CD4-positive, alpha-beta T cell treated with Interleukin-2 at 100 ng/mL for 4 hours (primary cell): ENCODE measurements around the gene AFP.

Experiments
- DNase-seq: peaks from one replicate; pipeline ENCODE4 v3.0.0-alpha.2; 2020; ENCODE audit warnings: low spot score

AFP gene

GRCh38 chr4:73459048-73459421 lies 23.0 kb downstream of the AFP start:
- no peak for DNase-seq

- no peak for DNase-seq
These were observed 25.0 kb downstream of the AFP start for GRCh38 chr4:73460913-73461522.

GRCh38 chr4:73468170-73468569 lies 32.1 kb downstream of the AFP start:
- no peak for DNase-seq

DNA sequence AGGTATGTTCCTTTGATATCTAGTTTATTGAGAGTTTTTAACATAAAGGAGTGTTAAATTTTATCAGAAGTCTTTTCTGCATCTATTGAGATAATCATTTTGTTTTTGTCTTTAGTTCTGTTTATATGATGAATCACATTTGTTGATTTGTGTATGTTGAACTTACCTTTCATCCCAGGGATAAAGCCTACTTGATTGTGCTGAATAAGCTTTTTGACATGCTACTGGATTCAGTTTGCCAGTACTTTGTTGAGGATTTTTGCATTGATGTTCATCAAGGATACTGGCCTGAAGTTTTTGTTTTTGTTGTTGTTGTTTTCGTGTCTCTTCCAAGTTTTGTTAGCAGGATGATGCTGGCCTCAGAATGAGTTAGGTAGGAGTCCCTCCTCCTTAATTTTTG lies 34.7 kb downstream of the AFP start:
- DNase-seq, result no peak

GRCh38 chr4:73477176-73477575 lies 41.2 kb downstream of the AFP start:
- DNase-seq, result no peak

GRCh38 chr4:73479323-73479722 lies 43.3 kb downstream of the AFP start:
- no peak for DNase-seq

DNA sequence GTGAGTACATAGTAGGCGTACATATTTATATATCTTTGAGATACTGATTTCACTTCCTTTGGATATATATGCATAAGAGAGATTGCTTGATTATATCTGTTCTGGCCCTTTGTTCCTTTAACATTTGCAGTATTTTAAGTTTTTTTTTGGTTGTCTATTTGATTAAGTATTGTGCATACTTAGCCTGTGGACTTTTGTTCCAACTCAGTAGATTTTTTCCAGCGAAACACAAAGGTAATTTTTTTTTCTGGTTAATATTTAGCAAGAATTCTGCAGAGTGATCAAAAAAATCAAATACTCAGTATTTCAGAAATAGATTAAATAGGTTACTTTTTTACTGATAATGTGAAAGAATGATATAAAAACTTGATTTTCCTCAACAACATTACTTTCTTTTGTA lies 45.3 kb downstream of the AFP start, which contains the start of gene AFM:
Gene AFM, plus strand, starts transcription at position 388 of the 400 bp plus-strand sequence. CDS start 31 bp downstream, outside the sequence.
- no peak for DNase-seq

GRCh38 chr4:73485085-73485484 lies 49.1 kb downstream of the AFP start:
- DNase-seq, result no peak

DNA sequence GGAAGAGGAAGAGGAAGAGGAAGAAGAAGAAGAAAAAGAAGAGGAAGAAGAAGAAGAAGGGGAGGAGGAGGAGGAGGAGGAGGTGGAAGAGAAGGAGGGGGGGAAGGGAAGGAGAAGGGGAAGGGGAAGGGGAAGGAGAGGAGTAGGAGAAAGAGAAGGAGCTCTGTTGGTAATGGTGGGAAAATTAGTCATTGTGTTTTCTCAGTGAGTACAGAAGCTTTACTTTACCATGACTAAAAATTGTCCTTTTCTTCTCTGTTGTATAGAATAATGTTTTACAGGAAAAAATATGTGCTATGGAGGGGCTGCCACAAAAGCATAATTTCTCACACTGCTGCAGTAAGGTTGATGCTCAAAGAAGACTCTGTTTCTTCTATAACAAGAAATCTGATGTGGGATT lies 49.6 kb downstream of the AFP start:
- DNase-seq, result no peak

- DNase-seq, result no peak
These were observed 50.5 kb downstream of the AFP start for GRCh38 chr4:73486497-73486896.

DNA sequence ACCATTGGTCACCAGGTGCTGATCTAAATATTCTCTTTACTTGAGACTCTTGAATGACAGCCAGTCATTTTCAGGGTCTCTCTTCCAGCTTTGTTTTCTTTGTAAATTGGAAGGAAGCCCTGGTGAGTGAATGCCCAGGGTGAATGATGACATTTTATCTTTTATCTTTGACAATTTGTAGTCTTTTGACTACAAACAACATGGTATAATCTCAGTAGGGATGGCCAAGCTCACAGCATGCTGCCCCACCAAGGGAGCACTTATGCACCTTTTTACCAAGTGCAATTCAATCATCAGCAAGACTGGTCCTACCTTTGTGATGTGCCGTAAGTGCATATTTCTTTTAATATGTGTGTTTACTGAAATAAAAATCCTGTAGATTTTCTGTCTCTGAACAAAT lies 51.2 kb downstream of the AFP start:
- DNase-seq, result no peak

DNA sequence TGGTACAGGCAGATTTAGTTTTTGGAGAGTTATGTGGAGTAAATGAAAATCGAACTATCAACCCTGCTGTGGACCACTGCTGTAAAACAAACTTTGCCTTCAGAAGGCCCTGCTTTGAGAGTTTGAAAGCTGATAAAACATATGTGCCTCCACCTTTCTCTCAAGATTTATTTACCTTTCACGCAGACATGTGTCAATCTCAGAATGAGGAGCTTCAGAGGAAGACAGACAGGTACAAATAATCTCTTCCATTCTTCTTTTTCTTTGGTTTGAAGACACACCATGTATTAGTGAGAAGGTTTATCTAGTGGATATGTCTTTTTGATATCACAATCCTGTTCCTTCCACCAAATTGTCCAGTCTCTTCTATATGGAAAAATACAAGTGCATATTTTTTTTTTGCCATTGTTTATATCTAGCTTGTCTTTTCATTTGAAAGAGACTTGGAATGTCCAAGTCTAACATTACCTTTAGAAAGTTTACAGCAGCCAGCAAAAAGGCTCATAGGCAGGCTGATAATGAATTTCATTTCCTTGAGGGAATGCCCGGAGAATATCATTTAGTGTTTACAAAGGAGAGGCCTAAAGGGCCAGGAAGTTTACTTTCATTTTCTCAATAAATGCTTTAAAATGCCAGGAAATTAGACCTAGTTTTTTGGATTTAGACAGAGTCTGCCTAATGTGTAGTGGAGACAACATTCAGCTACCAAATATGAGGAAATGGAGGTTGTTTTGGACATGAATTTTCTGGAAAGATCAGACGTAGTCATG lies 64.2 kb downstream of the AFP start:
- no peak for DNase-seq

DNA sequence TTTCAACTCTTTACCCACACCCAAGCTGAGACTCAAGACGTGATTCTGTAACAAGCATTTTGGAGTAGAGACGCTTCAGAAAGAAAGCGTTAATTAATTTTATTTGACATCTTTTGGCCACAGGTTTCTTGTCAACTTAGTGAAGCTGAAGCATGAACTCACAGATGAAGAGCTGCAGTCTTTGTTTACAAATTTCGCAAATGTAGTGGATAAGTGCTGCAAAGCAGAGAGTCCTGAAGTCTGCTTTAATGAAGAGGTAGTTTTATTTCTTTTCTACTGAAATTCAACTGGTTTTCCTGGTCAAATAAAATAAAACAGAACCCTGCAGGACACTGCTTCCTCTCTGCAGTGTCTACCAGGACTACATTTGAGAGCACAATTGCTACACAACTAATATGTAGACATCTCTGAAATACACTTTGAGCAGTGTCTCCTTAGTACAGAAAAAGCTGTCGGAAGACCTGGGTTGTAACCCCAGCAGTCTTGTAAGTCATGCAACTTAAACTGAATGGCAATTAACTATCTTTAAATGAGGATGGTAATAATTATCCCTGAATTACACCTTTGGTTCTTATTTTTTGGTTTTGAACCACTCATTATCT lies 65.7 kb downstream of the AFP start:
- DNase-seq, result no peak

- DNase-seq, result no peak
These were observed 69.5 kb downstream of the AFP start for GRCh38 chr4:73505567-73505966.
